HEK293 (cell line): Measurements from ENCODE around the gene ADPRHL1.

ENCODE experiments used
- CTCF ChIA-PET: fragments of 350-600 bp; formaldehyde crosslinking; extraction: SDS; loops from one replicate; lab custom pipeline; 2021; ENCODE audit warnings: antibody characterized with exemption; lab: Yijun Ruan, JAX
- POLR2A ChIA-PET: fragments of 300-600 bp; formaldehyde crosslinking; extraction: SDS; loops from one replicate; lab custom pipeline; 2020; ENCODE audit warnings: antibody characterized with exemption, inconsistent platforms; lab: Yijun Ruan, JAX
- H3K27ac ChIP-seq: fragments of 200-500 bp; sonication (Bioruptor generic); 2 replicates; pipeline ENCODE4 v1.5.1; 2014; ENCODE audit warnings: low read depth, low read length, control low read depth, inconsistent platforms; ENCODE audit errors: extremely low read depth
- H3K36me3 ChIP-seq, 2 experiments: fragments of 200-500 bp in 1 of 2; sonication (Bioruptor generic) in 1 of 2; 1 replicate in 1 of 2; 2 replicates in 1 of 2; pipeline ENCODE4 v1.5.1; 2014 to 2017; ENCODE audit warnings: inconsistent platforms in 2 of 2, low read length in 2 of 2; ENCODE audit not compliant: control insufficient read depth in 2 of 2, insufficient read depth in 1 of 2
- H3K4me1 ChIP-seq: fragments of 200-500 bp; sonication (Bioruptor generic); 2 replicates; pipeline ENCODE4 v1.5.1; 2014; ENCODE audit warnings: mild to moderate bottlenecking, low read length, inconsistent platforms; ENCODE audit not compliant: control insufficient read depth, insufficient read depth
- H3K4me3 ChIP-seq: 2 replicates; pipeline ENCODE4 v1.5.1; 2011; ENCODE audit warnings: low read depth, mild to moderate bottlenecking, control low read depth, low read length, moderate library complexity
- H3K9me3 ChIP-seq: fragments of 200-500 bp; sonication (Bioruptor generic); 2 replicates; pipeline ENCODE4 v1.5.1; 2014; ENCODE audit warnings: low read depth, low read length, inconsistent platforms; ENCODE audit not compliant: control insufficient read depth, insufficient read depth
- GLIS1 ChIP-seq: fragments of 450-650 bp; formaldehyde crosslinking; IDR thresholded peaks from 2 replicates; pipeline ENCODE4 v1.5.1; 2016; ENCODE audit warnings: missing biosample characterization, missing genetic modification characterization
- HOXD13 ChIP-seq: sonication (generic); formaldehyde crosslinking; IDR thresholded peaks from 2 replicates; pipeline ENCODE4 v1.8.0; 2022; ENCODE audit warnings: missing genetic modification reagents, borderline replicate concordance
- OVOL3 ChIP-seq: fragments of 450-650 bp; formaldehyde crosslinking; IDR thresholded peaks from 2 replicates; pipeline ENCODE4 v1.5.1; 2016; ENCODE audit warnings: missing biosample characterization, missing genetic modification characterization
- ZBTB20 ChIP-seq: fragments of 450-650 bp; formaldehyde crosslinking; IDR thresholded peaks from 2 replicates; pipeline ENCODE4 v1.5.1; 2016; ENCODE audit warnings: missing biosample characterization, missing genetic modification characterization
- ZIC2 ChIP-seq: fragments of 450-650 bp; formaldehyde crosslinking; IDR thresholded peaks from 2 replicates; pipeline ENCODE4 v1.5.1; 2016; ENCODE audit warnings: missing biosample characterization, missing genetic modification characterization
- ZNF10 ChIP-seq: fragments of 450-650 bp; formaldehyde crosslinking; IDR thresholded peaks from 2 replicates; pipeline ENCODE4 v1.5.1; 2017; ENCODE audit warnings: missing biosample characterization, missing genetic modification characterization
- ZNF121 ChIP-seq: fragments of 450-650 bp; formaldehyde crosslinking; IDR thresholded peaks from 2 replicates; pipeline ENCODE4 v1.5.1; 2016; ENCODE audit warnings: missing biosample characterization, missing genetic modification characterization
- ZNF146 ChIP-seq: fragments of 450-650 bp; formaldehyde crosslinking; IDR thresholded peaks from 2 replicates; pipeline ENCODE4 v1.5.1; 2016; ENCODE audit warnings: missing biosample characterization, missing genetic modification characterization
- ZNF174 ChIP-seq: fragments of 450-650 bp; formaldehyde crosslinking; IDR thresholded peaks from 2 replicates; pipeline ENCODE4 v1.5.0; 2017; ENCODE audit warnings: missing biosample characterization, mild to moderate bottlenecking, missing genetic modification characterization
- ZNF302 ChIP-seq: fragments of 450-650 bp; formaldehyde crosslinking; IDR thresholded peaks from 2 replicates; pipeline ENCODE4 v1.5.1; 2016; ENCODE audit warnings: missing biosample characterization, missing genetic modification characterization, low read depth
- ZNF585B ChIP-seq: fragments of 450-650 bp; formaldehyde crosslinking; IDR thresholded peaks from 2 replicates; pipeline ENCODE4 v1.5.1; 2016; ENCODE audit warnings: missing biosample characterization, missing genetic modification characterization
- ZNF596 ChIP-seq: fragments of 450-650 bp; IDR thresholded peaks from 2 replicates; pipeline ENCODE4 v1.5.0; 2018; ENCODE audit warnings: missing biosample characterization, mild to moderate bottlenecking, missing genetic modification characterization, moderate library complexity
- ZNF600 ChIP-seq: fragments of 450-650 bp; formaldehyde crosslinking; IDR thresholded peaks from 2 replicates; pipeline ENCODE4 v1.5.1; 2016; ENCODE audit warnings: missing biosample characterization, missing genetic modification characterization
- ZNF610 ChIP-seq: fragments of 450-650 bp; formaldehyde crosslinking; IDR thresholded peaks from 2 replicates; pipeline ENCODE4 v1.5.1; 2016; ENCODE audit warnings: missing biosample characterization, missing genetic modification characterization, borderline replicate concordance
- ZNF658 ChIP-seq: fragments of 450-650 bp; formaldehyde crosslinking; IDR thresholded peaks from 2 replicates; pipeline ENCODE4; 2016; ENCODE audit warnings: missing biosample characterization, missing genetic modification characterization
- ZNF776 ChIP-seq: fragments of 450-650 bp; formaldehyde crosslinking; IDR thresholded peaks from 2 replicates; pipeline ENCODE4 v1.5.0; 2017; ENCODE audit warnings: missing biosample characterization, missing genetic modification characterization, borderline replicate concordance
- ZNF792 ChIP-seq: fragments of 450-650 bp; formaldehyde crosslinking; IDR thresholded peaks from 2 replicates; pipeline ENCODE4 v1.5.1; 2016; ENCODE audit warnings: missing biosample characterization, missing genetic modification characterization
- TF ChIP-seq, protein P1 (sequence below): fragments of 450-650 bp; formaldehyde crosslinking; IDR thresholded peaks from 2 replicates; pipeline ENCODE4 v1.5.1; 2016; ENCODE audit warnings: missing biosample characterization, missing genetic modification characterization
- TF ChIP-seq, protein P2 (sequence below): fragments of 450-650 bp; formaldehyde crosslinking; IDR thresholded peaks from 2 replicates; pipeline ENCODE4 v1.5.1; 2016; ENCODE audit warnings: missing biosample characterization, missing genetic modification characterization
- TF ChIP-seq, protein P3 (sequence below): fragments of 450-650 bp; IDR thresholded peaks from 2 replicates; pipeline ENCODE4 v1.5.1; 2018; ENCODE audit warnings: missing biosample characterization, missing genetic modification characterization

The ADPRHL1 gene

DNA sequence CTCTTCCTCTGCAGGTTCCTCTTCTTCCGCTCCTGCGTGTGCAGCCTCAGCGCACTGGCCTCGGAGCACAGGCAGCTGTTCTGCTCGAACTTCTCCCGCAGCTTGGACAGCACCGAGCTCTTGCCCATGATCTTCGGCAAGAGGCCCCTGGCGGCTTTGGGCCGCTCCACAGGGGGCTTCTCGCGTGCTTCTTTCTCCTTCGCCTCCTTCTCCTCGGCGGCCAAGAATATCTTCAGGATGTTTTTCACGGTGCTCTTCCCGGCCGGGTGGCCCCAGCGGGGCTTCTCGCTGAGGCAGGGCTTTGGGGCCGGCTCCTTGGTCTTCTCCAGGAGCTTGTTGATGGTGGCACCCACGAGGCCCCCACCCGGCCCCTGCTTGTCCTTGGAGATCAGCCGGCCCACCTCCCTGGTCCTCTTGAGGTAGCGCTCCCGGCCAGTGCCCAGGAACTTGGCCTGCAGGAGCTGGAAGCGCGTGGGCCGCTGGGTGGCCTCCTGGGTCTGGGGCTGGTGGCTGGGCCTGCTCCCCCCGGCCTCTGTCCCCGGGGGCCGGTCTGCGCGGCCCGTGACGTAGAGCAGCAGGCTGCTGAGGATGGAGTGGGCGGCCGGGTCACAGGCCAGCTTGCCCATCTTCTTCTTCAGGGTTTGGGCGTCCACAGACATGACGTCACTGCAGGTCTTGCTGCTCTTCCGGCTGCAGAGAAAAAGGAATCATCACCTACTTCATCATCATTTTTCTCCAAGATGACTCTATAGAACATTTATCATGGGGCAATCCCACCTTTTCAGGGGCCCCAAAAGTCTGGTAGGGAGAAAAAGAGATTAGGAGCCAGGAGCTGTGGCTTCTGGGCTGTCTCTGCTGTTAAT, 45.5 kb downstream of the ADPRHL1 start (continued):
- TF ChIP-seq, protein P1, sequence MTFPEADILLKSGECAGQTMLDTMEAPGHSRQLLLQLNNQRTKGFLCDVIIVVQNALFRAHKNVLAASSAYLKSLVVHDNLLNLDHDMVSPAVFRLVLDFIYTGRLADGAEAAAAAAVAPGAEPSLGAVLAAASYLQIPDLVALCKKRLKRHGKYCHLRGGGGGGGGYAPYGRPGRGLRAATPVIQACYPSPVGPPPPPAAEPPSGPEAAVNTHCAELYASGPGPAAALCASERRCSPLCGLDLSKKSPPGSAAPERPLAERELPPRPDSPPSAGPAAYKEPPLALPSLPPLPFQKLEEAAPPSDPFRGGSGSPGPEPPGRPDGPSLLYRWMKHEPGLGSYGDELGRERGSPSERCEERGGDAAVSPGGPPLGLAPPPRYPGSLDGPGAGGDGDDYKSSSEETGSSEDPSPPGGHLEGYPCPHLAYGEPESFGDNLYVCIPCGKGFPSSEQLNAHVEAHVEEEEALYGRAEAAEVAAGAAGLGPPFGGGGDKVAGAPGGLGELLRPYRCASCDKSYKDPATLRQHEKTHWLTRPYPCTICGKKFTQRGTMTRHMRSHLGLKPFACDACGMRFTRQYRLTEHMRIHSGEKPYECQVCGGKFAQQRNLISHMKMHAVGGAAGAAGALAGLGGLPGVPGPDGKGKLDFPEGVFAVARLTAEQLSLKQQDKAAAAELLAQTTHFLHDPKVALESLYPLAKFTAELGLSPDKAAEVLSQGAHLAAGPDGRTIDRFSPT (tag by site-specific recombination): no peak
- no peak for TF ChIP-seq ZNF776 (tag by site-specific recombination)
- no peak for TF ChIP-seq ZNF174 (tag by site-specific recombination)
- TF ChIP-seq ZNF146 (tag by site-specific recombination): no peak
- no peak for TF ChIP-seq ZNF610 (tag by site-specific recombination)

DNA sequence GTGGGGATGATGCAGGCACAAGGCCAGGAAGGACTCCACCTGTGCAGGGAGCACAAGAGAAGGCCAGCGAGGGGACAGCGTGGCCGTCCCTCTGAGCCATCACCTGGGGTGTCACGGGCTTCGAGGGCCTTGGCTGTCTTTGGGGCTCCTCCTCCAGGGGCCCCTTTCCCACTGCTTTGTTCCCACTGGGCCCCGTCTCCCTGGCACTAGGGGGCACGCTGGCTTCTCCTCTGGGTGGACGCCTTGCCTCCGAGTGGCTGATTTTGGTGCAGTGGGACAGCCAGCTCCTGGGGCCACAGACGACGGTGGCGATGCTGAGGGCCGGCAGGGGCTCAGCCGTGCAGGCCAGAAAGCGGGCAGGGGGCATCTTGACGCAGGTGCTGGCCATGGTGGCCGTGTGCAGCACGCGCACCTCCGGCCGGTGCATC, 46.2 kb downstream of the ADPRHL1 start:
- ChIA-PET POLR2A (no interaction called here), CTCF (no interaction called here)
- Histone ChIP-seq H3K4me1 (no peaks in the 10 kb centered on the region), H3K4me3 (no peak overlapping the region), H3K9me3 (no peaks in the 10 kb centered on the region), H3K27ac (no peak overlapping the region), H3K36me3 (no peaks in the 10 kb centered on the region)
- no peak for TF ChIP-seq ZNF792 (tag by site-specific recombination)
- no peak for TF ChIP-seq ZNF658 (tag by site-specific recombination)
- 0 out of 2 replicates have a peak, but pooled peaks have one; percentile 1 for TF ChIP-seq ZIC2 (tag by site-specific recombination)

DNA sequence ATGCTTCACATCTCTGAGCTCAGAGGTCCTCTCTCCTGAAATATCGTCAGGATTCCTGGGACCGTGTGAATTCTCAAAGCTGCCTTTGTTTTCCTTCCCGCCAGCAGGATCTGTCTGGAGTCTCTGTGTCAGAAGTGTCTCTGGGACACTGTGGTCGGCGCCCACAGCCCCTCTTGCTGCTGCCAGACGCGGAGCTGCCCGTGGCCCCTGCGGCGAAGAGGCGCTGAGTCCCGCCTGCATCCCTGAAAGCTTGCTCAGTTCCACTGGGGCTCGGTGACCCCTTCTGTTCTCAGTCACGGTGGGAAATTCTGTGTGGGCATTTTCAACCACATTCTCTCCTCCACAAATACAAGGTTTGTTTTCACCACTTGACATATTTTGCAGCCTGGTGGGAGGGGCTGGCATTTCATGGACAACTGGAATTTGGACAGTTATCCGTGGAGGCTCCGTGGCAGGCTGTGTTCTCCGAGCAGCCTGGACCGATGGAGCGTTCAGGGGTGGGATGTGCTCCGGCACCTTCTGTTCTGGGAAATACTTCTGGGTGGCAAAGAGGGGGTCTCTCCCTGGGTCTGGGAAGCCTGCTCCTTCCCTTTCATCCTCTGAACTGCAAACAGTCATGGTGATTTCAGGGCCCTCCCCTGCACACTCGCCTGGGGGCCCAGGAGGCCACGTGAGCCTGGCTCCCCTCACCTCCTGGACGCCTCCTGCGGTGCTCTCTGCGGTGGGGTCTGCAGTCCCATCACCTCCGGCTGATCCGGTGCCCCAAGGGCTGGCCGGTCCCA, 46.8 kb downstream of the ADPRHL1 start:
- Histone ChIP-seq H3K9me3 (no peaks in the 10 kb centered on the region), H3K36me3 (no peaks in the 10 kb centered on the region), H3K4me1 (no peaks in the 10 kb centered on the region), H3K4me3 (no peak overlapping the region), H3K27ac (no peak overlapping the region)
- TF ChIP-seq ZIC2 (tag by site-specific recombination) (0 out of 2 replicates have a peak, but pooled peaks have one; percentile 35), ZNF596 (no peak), GLIS1 (tag by site-specific recombination) (peak; percentile 73)
- ChIA-PET CTCF (no interaction called here), POLR2A (no interaction called here)

DNA sequence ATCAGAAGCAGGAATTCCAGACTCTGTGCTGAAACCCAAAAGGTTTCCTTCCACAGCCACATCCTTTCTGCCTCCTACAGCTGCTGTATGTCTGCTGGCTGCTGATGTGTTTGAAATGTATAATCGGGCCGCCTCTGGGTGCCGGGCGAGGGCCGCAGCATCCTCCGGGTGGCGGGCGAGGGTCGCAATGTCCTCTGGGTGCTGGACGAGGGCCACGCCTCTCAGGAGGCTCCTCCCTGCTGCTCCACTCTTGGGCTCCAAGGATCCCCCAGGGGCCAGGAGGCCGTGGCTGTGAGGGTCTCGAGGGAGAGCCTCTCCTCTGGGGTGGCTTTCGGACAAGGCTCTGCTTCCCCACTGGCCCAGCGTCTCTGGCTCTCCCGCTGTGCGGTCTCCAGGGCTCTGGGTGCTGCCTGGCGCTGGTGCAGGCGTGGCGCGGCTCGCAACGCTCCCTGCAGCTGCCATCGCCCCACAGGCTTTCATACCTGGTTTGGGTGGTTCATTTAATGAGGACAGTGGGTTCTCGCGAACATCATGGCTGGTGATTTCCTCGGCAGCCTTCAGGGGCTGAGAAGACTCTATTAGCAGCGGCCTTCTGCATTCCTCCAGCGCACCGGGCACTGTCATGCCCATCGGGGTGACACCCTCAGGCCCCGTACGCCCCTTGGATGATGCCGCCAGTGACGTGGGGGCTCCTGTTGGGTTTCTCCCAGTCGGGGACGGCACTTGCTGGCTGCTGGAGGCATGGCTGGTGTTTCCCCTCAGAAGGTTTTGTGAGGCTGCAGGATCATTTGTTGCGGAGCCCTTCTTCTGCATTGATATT, 47.6 kb downstream of the ADPRHL1 start:
- Histone ChIP-seq H3K9me3 (no peaks in the 10 kb centered on the region), H3K4me1 (no peaks in the 10 kb centered on the region), H3K4me3 (no peak overlapping the region), H3K36me3 (no peaks in the 10 kb centered on the region), H3K27ac (no peak overlapping the region)
- POLR2A ChIA-PET: no interaction called here
- CTCF ChIA-PET: no interaction called here
- TF ChIP-seq ZNF585B (tag by site-specific recombination) (no peak), ZNF10 (tag by site-specific recombination) (no peak), ZNF121 (tag by site-specific recombination) (no peak), HOXD13 (CRISPR knock-in tag) (no peak), ZBTB20 (tag by site-specific recombination) (no peak), ZNF600 (tag by site-specific recombination) (no peak), ZNF302 (tag by site-specific recombination) (no peak), OVOL3 (no peak)
- TF ChIP-seq, protein P2, sequence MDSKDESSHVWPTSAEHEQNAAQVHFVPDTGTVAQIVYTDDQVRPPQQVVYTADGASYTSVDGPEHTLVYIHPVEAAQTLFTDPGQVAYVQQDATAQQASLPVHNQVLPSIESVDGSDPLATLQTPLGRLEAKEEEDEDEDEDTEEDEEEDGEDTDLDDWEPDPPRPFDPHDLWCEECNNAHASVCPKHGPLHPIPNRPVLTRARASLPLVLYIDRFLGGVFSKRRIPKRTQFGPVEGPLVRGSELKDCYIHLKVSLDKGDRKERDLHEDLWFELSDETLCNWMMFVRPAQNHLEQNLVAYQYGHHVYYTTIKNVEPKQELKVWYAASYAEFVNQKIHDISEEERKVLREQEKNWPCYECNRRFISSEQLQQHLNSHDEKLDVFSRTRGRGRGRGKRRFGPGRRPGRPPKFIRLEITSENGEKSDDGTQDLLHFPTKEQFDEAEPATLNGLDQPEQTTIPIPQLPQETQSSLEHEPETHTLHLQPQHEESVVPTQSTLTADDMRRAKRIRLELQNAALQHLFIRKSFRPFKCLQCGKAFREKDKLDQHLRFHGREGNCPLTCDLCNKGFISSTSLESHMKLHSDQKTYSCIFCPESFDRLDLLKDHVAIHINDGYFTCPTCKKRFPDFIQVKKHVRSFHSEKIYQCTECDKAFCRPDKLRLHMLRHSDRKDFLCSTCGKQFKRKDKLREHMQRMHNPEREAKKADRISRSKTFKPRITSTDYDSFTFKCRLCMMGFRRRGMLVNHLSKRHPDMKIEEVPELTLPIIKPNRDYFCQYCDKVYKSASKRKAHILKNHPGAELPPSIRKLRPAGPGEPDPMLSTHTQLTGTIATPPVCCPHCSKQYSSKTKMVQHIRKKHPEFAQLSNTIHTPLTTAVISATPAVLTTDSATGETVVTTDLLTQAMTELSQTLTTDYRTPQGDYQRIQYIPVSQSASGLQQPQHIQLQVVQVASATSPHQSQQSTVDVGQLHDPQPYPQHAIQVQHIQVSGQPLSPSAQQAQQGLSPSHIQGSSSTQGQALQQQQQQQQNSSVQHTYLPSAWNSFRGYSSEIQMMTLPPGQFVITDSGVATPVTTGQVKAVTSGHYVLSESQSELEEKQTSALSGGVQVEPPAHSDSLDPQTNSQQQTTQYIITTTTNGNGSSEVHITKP (tag by site-specific recombination): no peak
- TF ChIP-seq, protein P3, sequence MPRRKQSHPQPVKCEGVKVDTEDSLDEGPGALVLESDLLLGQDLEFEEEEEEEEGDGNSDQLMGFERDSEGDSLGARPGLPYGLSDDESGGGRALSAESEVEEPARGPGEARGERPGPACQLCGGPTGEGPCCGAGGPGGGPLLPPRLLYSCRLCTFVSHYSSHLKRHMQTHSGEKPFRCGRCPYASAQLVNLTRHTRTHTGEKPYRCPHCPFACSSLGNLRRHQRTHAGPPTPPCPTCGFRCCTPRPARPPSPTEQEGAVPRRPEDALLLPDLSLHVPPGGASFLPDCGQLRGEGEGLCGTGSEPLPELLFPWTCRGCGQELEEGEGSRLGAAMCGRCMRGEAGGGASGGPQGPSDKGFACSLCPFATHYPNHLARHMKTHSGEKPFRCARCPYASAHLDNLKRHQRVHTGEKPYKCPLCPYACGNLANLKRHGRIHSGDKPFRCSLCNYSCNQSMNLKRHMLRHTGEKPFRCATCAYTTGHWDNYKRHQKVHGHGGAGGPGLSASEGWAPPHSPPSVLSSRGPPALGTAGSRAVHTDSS (tag by site-specific recombination): no peak
